GM10248 (cell line): Measurements from ENCODE around the gene FBXO28.

Experiments
- CTCF ChIA-PET: fragments of 300-600 bp; sonication (Branson Sonifier 250); formaldehyde crosslinking; extraction: SDS; loops from one replicate; lab custom pipeline; 2021; ENCODE audit warnings: antibody characterized with exemption; lab: Yijun Ruan, JAX
- POLR2A ChIA-PET: fragments of 350-650 bp; sonication (Branson Sonifier 250); formaldehyde crosslinking; extraction: SDS; loops from one replicate; lab custom pipeline; 2020; ENCODE audit warnings: antibody characterized with exemption; lab: Yijun Ruan, JAX
- DNase-seq: peaks from one replicate; pipeline ENCODE4 v3.0.0; 2012; ENCODE audit errors: extremely low spot score
- CTCF ChIP-seq: IDR thresholded peaks from 2 replicates; pipeline ENCODE4 v1.5.1; 2012; ENCODE audit warnings: mild to moderate bottlenecking, low read depth; ENCODE audit errors: extremely low read depth, missing control alignments, control extremely low read depth

Gene FBXO28

GRCh38 chr1:224092111-224092510, 21.8 kb upstream of the FBXO28 start:
- CTCF ChIA-PET = no interaction called here
- DNase-seq = no peak
- POLR2A ChIA-PET = no interaction called here
- no peak for TF ChIP-seq CTCF

- no peak for TF ChIP-seq CTCF
- POLR2A ChIA-PET = no interaction called here
- DNase-seq = no peak
- CTCF ChIA-PET = no interaction called here
These were observed 21.3 kb upstream of the FBXO28 start for GRCh38 chr1:224092601-224093000.

- DNase-seq = no peak
- ChIA-PET POLR2A (no interaction called here), CTCF (interaction anchor here (0.7 to 1.2 kb wide), 2 partner anchors 18 to 28 kb away, joined by 3 read pairs; no protein-coding TSS in a partner anchor)
- TF ChIP-seq CTCF = no peak
These were observed 18.6 kb upstream of the FBXO28 start for GRCh38 chr1:224095339-224095738.

- no peak for DNase-seq
- CTCF ChIA-PET = no interaction called here
- TF ChIP-seq CTCF = no peak
- POLR2A ChIA-PET = no interaction called here
These were observed 18.0 kb upstream of the FBXO28 start for GRCh38 chr1:224095867-224096266.

DNA sequence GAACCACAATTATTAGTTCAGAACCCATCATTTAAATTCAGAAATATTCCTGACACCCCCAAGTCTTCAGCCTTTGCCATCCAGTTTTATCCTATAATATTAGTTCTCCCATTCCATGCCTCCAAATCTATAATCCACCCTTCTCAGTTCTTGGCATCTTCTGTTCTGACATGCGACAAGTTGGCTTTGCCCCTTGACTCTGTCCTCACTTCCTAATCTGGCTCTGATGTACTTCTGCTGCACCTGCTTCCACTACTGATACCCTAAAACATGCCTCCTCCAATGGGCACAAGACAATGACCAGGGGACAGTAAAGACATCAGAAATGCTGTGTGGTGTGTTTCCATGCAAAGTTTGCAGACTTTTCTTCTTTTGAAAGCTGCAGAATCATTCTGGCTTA, 17.1 kb upstream of the FBXO28 start:
- POLR2A ChIA-PET = no interaction called here
- no peak for TF ChIP-seq CTCF
- DNase-seq = no peak
- CTCF ChIA-PET = no interaction called here

- no peak for DNase-seq
- TF ChIP-seq CTCF = no peak
- POLR2A ChIA-PET = no interaction called here
- CTCF ChIA-PET = no interaction called here
These were observed 15.9 kb upstream of the FBXO28 start for GRCh38 chr1:224098007-224098406.

DNA sequence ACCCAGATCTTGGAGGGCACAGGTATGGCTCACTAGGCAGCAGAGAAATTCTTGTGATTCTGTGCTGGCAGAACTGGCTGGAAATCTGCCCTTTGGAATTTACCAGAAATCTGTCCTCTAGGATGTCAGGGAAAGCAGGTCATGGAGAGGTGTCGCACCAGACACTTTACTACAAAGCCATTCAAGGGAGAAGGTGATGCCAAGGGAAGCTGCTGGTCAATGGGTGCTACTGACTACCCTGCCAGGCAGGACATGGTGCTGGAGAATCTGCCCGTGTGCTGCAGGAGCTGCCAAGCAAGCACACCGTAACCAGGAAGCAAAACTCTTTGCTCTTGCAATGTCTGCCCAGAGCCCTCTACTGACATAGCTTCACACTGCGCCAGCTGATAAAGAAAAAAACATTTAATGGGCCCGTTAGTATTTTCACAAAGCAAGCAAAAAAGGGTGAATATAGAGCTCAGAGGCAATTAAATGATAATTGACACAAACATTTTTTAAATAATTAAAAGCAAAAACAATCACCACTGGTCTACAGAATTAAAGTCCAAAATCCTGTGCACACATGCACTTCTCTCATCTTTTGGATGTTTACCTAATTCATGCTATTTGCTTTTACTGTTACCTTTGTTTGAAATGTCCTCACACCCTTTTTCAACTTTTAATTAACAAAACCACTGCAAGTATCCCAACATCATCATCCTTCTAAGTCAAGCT, 7.2 kb upstream of the FBXO28 start:
- peak; percentile 28 for TF ChIP-seq CTCF
- POLR2A ChIA-PET = interaction anchor here (0.6 kb wide), 1 partner anchor 25 kb away, joined by 3 read pairs; no protein-coding TSS in a partner anchor
- DNase-seq = peak; percentile 62
- CTCF ChIA-PET = interaction anchor here (0.6 to 1.4 kb wide), 7 partner anchors 14 to 550 kb away, joined by 3 to 5 read pairs (median 3); no protein-coding TSS in a partner anchor
